Kidney epithelial cell (primary cell): ENCODE results near the gene ZNF274. TPM values are rescaled to one million over a fixed set of nuclear protein-coding genes. Genes with fewer than 3 reads are reported as not detected.

Experiments used
- DNase-seq: peaks from one replicate; pipeline ENCODE4 v3.0.0-alpha.2; 2010; ENCODE audit warnings: low read depth
- H3K27me3 ChIP-seq: 2 replicates; pipeline ENCODE4 v1.6.0; 2011; ENCODE audit warnings: low read length; ENCODE audit not compliant: control insufficient read depth, insufficient read depth
- H3K36me3 ChIP-seq: 2 replicates; pipeline ENCODE4 v1.5.1; 2011; ENCODE audit warnings: low read length; ENCODE audit not compliant: control insufficient read depth, insufficient read depth
- H3K4me3 ChIP-seq: 2 replicates; pipeline ENCODE4 v1.5.1; 2011; ENCODE audit warnings: low read depth, mild to moderate bottlenecking, control low read depth, low read length
- total RNA-seq: library from RNA; depleted of rRNA; stranded (reverse); fragments of >200 nt; gene quantifications from 2 replicates; pipeline ENCODE4 v1.2.3, GENCODE V29; 2015
- TF ChIP-seq, protein P1 (sequence below): IDR thresholded peaks from 2 replicates; pipeline ENCODE4 v1.5.1; 2011; ENCODE audit warnings: mild to moderate bottlenecking, moderate library complexity, low read length, control low read depth, inconsistent platforms; ENCODE audit not compliant: insufficient read depth, poor library complexity, severe bottlenecking

Gene ZNF274
- total RNA-seq, 1 donor from 2014 or later, result 16.8 TPM

DNA sequence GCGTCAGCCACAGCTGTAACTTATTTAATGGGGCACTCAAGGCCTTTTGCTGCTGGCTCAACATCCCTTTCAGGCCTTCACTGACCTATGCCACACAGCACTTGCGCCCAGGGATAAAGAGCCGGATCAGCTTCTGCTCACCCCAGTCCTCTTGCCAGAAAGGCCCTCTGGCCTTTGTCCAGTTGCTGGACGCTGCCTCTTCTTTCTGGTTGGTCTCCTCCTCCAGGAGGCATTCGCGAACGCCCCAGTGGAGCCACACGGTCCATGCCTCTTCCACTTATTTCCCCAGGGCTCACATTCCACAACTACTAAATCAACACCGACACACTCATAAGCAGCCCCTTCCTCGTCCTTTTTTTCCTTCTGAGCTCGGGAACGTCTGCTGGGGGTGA lies 28.6 kb upstream of the ZNF274 start:
- no peaks in the 10 kb centered on the region for H3K36me3 ChIP-seq
- H3K27me3 ChIP-seq, result no peaks in the 10 kb centered on the region
- DNase-seq, result no peak
- peak overlapping the region; percentile 89 for H3K4me3 ChIP-seq
- TF ChIP-seq, protein P1, sequence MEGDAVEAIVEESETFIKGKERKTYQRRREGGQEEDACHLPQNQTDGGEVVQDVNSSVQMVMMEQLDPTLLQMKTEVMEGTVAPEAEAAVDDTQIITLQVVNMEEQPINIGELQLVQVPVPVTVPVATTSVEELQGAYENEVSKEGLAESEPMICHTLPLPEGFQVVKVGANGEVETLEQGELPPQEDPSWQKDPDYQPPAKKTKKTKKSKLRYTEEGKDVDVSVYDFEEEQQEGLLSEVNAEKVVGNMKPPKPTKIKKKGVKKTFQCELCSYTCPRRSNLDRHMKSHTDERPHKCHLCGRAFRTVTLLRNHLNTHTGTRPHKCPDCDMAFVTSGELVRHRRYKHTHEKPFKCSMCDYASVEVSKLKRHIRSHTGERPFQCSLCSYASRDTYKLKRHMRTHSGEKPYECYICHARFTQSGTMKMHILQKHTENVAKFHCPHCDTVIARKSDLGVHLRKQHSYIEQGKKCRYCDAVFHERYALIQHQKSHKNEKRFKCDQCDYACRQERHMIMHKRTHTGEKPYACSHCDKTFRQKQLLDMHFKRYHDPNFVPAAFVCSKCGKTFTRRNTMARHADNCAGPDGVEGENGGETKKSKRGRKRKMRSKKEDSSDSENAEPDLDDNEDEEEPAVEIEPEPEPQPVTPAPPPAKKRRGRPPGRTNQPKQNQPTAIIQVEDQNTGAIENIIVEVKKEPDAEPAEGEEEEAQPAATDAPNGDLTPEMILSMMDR, result no peak

- no peaks in the 10 kb centered on the region for H3K36me3 ChIP-seq
- DNase-seq, result peak; percentile 56
- TF ChIP-seq, protein P1, result peak; percentile 94
- H3K27me3 ChIP-seq, result no peaks in the 10 kb centered on the region
- H3K4me3 ChIP-seq, result peak overlapping the region; percentile 89
These were observed 27.9 kb upstream of the ZNF274 start for GRCh38 chr19:58154679-58155648.

DNA sequence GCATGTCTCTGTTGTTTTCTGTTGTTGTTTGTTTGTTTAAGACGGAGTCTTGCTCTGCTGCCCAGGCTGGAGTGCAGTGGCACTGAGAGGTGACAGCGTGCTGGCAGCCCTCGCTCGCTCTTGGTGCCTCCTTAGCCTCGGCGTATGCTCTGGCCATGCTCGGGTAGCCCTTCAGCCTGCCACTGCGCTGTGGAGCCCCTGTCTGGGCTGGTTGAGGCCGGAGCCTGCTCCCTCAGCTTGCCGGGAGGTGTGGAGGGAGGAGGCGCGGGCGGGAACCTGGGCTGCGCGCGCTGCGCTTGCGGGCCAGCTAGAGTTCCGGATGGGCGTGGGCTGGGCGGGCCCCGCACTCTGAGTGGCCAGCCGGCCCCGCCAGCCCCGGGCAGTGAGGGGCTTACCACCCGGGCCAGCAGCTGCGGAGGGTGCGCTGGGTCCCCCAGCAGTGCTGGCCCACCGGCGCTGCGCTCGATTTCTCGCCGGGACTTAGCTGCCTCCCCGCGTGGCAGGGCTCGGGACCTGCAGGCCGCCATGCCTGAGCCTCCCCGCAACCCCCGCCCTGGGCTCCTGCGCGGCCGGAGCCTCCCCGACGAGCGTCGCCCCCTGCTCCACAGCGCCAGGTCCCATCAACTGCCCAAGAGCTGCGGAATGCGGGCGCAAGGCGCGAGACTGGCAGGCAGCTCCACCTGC lies 25.7 kb upstream of the ZNF274 start:
- Histone ChIP-seq H3K4me3 (no peak overlapping the region), H3K27me3 (no peaks in the 10 kb centered on the region), H3K36me3 (no peaks in the 10 kb centered on the region)
- TF ChIP-seq, protein P1, result no peak
- DNase-seq, result no peak

GRCh38 chr19:58166268-58166667 lies 16.6 kb upstream of the ZNF274 start:
- no peak for DNase-seq
- Histone ChIP-seq H3K36me3 (no peaks in the 10 kb centered on the region), H3K4me3 (no peak overlapping the region), H3K27me3 (no peaks in the 10 kb centered on the region)
- TF ChIP-seq, protein P1, result no peak

DNA sequence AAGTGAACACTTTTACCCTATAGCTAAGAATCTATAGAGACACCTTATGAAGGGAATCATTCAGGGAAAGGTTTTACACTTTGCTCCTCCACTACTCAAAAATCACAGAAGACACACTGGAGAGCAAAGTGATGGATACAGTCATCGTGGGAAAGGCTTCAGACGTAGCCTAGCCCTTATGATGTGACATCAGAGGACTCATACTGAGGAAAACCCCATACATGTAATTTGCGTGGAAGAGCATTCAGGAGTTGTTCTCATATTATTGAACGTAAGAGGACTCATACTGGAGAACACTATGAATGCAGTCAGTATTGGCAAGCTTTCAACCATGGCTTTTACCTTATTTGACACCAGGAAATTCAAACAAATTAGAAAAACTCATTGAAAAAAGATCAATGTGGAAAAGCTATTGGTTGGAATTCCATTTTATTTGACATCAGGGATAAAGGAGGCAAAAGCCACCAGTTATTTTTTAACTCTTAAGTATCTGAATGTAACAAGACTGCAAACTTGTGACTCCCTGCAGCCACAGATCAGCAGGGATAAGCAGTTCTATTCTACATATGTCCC lies 16.1 kb upstream of the ZNF274 start:
- Histone ChIP-seq H3K36me3 (no peaks in the 10 kb centered on the region), H3K27me3 (no peaks in the 10 kb centered on the region), H3K4me3 (no peak overlapping the region)
- DNase-seq, result no peak
- TF ChIP-seq, protein P1, result no peak
